ENCODE results near the gene PPP3CA.

DNA sequence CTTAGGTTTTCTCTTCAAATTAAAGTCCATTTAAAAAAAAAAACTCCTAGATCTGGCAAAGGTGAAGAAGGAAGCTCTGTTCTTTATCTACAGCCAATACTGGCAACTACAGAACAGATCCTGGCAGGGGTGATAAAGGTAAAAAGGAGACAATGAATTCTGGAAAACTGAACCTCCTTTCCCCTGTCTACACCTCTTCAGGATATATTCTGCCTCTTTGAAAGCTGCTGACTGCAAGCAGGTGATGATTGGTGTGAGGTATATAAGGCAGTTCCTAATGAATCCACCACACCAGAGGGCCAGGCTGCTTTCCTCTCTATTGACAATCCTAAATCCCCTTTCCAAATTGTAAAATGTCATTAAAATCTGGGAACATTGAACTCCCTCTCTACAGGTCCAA, 370.1 kb downstream of the PPP3CA start:
- TF ChIP-seq CTCF (IDR thresholded peaks at IDR 0.05) (no peak), POLR2AphosphoS5 (IDR thresholded peaks at IDR 0.05; ENCODE audit: low read depth, low read length) (no peak), SIN3A (IDR thresholded peaks at IDR 0.05; ENCODE audit: borderline replicate concordance, insufficient read depth, low read depth, low read length) (no peak)
